Measurements from ENCODE around the gene SEC24C.
"Not testable (repeated sequence)": the region's sequence is repeated elsewhere in the genome, so short reads cannot be mapped to it uniquely, and the experiment has no call there.

Gene SEC24C

DNA sequence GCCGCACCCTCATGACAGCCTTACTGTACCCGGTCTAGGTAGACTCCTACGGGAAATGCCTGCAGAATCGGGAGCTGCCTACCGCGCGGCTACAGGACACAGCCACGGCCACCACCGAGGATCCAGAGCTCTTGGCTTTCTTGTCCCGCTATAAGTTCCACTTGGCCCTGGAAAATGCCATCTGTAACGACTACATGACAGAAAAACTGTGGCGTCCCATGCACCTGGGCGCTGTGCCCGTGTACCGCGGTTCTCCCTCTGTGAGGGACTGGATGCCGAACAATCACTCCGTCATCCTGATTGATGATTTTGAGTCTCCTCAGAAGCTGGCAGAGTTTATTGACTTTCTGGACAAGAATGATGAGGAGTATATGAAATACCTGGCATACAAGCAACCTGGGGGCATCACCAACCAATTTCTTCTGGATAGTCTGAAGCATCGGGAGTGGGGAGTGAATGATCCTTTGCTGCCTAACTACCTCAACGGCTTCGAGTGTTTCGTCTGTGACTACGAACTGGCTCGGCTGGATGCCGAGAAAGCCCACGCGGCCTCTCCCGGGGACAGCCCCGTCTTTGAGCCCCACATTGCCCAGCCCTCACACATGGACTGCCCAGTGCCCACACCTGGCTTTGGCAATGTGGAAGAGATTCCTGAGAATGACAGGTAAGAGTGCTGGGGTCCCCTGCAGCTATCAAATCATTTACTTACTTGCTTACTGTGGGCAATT, 29.1 kb downstream of the SEC24C start:
- no peak for DNase-seq

DNA sequence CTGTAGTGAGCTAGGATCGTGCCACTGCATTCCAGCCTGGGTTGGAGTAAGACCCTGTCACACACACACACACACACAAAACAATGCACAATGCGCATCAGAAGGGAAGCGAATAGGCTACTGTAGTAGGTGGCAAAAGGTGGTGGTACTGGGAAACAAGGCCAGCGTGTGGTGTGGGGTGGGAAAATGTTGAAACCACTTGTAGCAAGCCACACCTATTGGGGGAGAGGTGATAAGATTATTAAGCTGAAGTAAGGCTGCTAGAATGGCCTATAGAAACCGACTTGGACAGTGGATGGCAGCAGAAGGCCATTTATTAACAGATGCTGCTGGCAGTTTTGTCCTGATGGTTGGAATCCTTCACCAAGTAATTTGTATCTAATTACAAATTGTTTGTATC, 30.5 kb downstream of the SEC24C start:
- no peak for DNase-seq

DNA sequence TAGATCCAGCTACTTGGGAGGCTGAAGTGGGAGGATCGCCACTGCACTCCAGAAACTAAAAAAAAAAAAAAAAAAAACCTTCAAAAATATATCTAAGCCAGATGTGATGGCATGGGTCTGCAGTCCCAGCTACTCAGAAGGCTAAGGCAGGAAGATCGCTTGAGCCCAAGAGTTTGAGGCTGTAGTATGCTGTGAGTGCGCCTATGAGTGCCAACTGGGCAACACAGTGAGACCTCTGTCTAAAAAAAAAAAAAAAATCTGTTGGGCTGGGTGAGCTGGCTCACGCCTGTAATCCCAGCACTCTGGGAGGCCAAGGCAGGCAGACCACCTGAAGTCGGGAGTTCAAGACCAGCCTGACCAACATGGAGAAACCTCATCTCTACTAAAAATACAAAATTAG, 34.8 kb downstream of the SEC24C start:
- no peak for DNase-seq

DNA sequence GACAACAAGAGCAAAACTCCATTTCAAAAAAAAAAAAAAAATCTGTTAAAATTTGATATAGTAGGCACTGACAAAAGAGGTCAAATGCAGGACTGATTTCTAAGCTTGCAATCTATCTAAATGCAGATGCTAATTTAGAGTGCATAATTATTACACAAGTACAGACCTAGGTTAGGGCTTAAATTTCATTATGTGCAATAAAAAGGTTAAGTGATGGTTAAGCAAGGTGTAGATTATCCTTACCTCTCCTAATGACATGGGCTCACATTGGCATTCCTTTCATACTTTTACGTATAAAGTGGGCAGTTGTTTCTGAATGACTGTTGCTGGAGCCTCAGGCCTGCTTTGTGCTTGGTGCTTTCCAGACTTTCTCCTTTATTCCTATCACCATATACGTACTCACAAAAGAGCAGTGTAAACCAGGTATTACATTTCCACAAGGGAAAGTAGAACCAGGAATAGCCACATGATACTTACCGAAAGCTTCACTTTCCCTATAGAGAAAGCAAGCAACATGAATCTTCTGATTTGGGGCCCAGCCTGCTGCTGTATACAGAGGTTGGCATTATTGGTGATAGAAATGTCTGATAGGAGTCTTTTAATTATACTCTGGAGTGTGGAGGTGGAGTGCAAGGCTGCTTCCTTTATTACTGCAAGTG, 35.5 kb downstream of the SEC24C start:
- DNase-seq = no peak

DNA sequence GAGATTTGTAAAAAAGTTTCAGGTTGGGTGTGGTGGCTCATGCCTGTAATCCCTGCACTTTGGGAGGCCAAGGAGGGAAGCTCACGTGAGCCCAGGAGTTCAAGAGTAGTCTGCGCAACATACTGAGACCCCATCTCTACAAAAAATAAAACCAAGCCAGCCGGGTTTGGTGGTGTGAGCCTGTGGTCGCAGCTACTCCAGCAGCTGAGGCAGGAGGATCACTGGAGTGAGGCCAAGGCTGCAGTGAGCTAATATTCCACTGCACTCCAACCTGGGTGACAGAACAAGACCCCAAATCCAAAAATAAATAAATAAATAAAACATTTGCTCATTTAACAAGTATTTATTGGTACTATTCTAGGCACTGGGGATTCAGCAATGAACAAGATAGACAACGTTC, 36.1 kb downstream of the SEC24C start:
- no peak for DNase-seq

DNA sequence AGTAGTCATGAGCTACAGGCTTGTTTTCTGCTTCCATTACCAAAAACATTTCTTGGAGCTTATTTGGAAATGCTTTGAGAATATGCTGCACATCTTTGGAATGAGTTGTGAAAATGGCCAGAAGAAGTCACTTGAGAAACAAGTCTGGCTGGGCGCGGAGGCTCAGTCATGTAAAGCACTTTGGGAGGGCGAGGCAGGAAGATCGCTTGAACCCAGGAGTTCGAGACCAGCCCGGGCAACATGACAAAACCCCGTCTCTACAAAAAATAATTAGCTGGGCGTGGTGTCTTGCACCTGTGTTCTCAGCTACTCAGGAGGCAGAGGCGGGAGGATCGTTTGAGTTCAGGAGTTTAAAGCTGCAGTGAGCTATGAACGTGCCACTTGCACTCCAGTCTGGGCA, 36.8 kb downstream of the SEC24C start:
- DNase-seq = no peak

DNA sequence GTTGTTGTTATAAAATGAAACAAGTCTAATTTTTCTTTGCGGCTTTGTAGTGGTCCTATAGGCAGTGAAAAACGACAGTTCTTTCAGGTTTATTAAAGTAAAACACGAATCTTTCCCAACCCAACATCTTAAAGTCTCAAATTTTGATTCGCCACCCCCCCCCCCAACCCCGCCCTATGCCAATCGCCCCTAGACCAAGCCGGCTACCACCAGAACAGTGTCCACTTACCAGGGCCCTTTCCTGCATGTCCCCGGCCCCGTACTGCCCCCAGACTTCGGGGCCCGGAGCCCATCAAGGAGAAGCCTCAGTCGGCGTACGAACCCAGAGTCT, 37.3 kb downstream of the SEC24C start:
- DNase-seq = no peak

DNA sequence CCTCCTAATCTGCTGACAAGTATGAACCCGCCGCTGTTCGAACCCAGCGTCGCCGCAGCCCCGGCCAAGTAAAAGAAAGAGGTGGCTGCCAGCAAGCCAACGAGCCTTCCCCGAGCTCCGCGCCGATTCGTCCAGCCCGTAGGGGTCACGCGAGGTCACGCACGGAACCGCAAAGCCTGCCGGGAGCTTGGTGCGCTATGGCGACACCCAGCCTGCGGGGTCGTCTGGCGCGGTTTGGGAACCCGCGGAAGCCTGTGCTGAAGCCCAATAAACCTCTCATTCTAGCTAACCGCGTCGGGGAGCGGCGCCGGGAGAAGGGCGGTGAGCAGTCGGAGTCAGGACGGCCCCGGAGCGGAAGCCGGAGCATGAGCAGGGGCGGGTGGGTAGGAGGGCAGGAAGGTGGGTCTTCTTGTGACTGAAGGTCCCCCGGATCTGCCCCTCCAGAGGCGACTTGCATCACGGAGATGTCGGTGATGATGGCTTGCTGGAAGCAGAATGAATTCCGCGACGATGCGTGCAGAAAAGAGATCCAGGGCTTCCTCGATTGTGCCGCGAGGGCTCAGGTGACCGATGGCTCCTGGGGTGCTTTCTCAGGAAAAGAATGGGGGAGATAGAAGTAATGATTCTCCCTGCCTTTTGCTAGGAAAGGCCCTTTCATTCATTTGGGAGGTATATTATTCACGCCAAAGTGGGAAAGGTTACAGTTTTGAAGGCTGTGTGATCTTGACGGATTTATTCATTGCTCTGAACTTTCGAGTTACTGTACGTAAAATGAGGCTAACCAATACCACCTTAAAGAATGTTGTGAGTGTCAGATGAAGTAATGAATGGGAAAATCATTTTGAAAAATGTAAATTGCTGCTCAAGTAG, 37.9 kb downstream of the SEC24C start, which contains the start of gene CHCHD1:
Gene CHCHD1 (plus strand): TSS at position 170 of the 870 bp plus-strand sequence. CDS start 28 bp downstream, at position 198.
- peak; percentile 82 for DNase-seq

DNA sequence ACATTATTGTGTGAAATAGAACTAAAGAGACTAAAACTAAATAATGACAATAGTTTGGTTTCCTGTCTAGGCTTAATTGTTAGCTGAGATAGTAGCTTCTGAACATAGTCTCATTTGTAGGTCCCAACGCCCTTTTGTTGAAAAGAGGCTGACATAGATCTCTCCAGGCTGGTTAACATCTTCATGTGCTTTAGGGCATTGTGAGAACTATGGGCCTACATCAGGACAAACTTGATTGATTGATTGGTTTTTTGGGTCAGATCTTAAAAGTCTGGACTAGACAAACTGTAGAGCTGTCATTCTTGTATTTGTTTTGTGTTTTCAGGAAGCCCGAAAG, 38.5 kb downstream of the SEC24C start:
- DNase-seq = no peak

DNA sequence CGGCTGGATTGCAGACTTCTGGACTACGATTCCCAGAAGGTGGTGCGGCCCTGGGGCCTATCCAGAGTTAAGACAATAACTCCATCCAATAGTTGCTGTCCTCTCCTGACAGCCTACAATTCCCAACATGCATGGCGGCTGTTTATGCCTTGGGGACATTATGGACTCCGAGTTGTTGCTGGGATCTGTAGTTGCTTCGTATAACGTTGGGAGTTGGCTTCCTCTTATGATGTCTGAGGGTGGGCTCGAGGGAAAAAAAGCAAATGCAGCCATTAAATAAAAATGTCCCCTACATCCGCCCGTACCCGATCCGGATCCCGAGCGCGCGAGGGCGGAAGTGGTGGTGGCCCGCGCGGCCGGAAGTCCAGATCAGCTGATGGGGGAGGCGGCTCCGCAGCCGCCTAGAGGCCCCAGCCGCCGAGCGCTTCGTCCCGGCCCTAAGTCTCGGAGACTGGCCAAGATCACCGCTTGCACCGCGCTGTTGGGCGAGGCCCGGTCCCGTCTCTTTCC, 41.1 kb downstream of the SEC24C start, which contains the start of gene ZSWIM8:
Gene ZSWIM8 (plus strand): TSS at position 396 of the 510 bp plus-strand sequence. CDS start 273 bp downstream, outside the sequence.
- DNase-seq = peak; percentile 87

DNA sequence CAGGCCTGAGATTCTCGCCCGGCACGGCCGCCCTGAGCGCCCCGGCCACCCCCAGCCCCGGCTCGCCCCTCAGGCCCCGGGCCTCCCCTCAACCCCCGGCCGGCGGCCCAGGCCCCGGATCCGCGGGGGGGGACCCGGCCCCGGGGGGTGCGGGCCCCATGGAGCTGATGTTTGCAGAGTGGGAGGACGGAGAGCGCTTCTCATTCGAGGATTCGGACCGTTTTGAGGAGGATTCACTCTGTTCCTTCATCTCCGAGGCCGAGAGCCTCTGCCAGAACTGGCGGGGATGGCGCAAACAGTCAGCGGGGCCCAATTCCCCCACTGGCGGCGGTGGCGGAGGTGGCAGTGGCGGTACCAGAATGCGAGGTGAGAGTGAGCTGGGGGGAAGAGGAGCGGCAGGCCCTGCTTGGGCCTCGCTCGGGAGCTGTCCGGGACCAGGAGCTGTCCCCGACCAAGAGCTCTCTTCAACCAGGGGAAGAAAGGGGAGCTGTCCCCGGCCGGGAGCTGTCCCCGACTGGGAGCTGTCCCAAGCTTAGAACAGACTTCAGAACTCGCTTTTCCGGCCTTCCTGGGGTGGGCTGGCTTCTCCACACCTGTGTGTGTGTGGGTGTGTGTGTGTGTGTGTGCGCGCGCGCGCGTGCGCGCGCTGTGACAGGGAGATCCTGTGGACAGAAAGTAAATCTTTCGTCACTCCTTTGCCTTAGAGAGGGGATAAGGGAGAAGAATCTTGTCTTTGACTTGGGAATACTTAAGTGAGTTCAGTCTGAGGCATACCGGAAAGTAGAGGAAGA, 41.7 kb downstream of the SEC24C start:
- DNase-seq = no peak

DNA sequence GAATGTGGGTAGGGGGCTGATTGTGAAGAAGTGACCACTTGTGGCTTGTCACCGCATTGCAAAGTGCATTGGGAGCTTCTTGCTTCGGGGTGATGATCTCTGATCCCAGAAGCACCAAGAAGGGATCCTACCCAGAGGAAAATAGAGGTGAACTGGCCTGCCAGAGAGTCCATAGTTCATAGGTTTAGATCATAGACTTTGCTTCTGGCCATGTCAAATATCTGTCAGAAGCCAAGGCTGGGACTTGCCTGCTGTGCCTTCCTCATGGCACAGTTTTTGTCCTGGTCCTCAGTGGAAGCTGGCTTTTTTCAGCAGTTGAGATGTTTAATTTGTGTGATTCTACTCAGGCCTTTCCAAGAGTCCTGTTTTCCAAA, 42.3 kb downstream of the SEC24C start:
- no peak for DNase-seq

DNA sequence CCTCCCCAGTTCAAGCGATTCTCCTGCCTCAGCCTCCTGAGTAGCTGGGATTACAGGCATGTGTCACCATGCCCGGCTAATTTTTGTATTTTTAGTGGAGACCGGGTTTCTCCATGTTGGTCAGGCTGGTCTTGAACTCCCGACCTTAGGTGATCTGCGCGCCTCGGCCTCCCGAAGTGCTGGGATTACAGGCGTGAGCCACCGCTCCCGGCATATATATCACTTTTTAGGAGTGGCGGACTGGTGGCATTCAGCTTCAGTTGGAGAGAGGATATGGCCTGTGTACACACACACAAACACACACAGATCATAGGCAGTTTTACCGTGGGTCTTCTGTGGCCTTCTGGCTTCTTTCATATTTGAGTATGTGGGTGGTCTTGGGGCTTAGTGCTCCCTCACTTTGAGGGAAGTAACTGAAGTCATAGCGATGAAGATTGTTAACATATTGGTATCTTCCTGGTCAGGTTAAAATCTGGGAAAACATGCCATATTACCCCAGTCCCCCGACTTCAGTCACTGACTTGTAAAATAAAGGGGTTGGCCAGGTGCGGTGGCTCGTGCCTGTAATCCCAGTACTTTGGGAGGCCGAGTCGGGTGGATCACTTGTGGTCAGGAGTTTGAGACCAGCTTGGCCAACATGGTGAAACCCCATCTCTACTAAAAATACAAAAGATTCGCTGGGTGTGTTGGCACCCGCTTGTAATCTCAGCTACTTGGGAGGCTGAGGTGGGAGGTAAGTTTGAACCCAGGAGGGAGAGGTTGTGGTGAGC, 43.0 kb downstream of the SEC24C start:
- not testable (repeated sequence) for DNase-seq

DNA sequence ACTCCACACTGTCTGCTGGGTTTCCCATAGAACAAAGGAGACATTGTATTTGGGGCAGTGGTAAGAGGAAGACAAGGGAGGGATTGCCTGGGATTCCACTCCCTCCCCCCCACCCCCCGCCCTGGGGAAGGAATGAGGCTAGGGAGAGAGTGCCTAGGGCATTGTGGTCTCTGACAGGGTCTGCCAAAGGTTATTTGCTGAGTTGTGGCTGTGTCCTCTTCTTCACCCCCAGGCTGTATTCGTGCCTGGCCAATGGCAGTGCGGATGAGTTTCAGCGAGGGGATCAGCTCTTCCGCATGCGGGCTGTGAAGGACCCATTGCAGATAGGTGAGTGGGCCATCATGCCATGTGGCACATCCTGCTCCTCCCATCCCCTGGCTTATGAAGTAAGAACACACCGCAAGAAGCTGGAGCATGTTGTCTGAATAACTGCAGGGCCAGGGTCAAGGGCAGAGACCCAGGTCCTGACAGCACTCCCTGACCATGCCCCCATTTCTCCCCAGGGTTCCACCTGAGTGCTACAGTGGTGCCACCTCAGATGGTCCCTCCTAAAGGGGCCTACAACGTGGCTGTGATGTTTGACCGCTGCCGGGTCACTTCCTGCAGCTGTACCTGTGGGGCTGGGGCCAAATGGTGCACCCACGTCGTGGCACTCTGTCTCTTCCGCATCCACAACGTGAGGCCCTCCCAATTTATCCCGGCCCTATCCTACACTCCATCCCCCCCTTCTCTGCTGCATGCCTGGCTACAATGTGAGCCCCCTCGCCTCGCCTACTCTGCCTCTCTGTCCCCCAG, 44.9 kb downstream of the SEC24C start:
- DNase-seq = no peak

DNA sequence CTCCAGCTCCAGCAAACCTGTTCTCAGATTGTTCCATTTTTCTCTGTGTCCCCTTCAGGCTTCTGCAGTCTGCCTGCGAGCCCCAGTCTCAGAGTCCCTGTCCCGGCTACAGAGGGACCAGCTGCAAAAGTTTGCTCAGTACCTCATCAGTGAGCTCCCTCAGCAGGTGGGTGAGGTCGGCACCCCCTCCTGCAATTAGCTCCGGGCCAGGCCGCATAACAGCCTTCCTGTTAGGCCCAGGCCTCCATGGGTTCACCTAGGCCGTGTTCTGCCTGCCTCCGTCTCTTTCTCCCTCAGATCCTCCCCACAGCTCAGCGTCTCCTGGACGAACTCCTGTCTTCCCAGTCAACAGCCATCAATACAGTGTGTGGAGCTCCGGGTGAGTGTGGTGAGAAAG, 45.5 kb downstream of the SEC24C start:
- no peak for DNase-seq

DNA sequence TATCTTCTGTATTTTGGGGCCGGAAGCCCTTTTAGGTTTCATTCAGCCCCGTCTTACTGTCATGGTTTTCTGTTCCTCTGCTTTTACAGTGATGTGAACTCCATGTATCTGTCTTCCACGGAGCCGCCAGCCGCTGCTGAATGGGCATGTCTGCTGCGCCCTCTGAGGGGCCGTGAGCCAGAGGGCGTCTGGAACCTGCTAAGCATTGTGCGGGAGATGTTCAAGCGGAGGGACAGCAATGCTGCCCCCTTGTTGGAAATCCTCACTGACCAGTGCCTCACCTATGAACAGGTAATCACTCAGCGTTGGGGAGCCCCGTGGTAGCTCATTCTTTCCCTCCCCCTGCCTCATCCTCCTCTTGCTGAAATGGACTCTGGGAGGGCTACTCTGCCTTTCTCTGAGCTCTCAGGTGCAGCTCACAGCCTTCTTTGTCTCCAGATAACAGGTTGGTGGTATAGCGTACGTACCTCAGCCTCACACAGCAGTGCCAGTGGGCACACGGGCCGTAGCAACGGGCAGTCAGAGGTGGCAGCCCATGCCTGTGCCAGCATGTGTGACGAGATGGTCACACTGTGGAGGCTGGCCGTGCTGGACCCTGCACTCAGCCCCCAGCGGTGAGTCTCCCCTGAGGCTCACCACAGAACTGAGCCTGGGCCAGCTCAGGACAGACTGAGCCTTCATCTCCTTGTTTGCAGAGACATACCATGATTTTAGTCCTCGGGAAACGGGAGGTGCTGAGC, 46.9 kb downstream of the SEC24C start:
- DNase-seq = no peak

DNA sequence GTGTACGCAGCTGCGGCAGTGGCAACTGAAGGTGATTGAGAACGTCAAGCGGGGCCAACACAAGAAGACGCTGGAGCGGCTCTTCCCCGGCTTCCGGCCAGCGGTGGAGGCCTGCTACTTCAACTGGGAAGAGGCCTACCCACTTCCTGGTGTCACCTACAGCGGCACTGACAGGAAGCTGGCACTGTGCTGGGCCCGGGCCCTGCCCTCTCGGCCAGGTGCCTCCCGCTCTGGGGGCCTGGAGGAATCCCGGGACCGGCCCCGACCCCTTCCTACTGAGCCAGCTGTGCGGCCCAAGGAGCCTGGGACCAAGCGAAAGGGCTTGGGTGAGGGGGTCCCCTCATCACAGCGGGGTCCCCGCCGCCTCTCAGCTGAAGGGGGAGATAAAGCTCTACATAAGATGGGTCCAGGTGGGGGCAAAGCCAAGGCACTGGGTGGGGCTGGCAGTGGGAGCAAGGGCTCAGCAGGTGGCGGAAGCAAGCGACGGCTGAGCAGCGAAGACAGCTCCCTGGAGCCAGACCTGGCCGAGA, 47.8 kb downstream of the SEC24C start:
- no peak for DNase-seq

DNA sequence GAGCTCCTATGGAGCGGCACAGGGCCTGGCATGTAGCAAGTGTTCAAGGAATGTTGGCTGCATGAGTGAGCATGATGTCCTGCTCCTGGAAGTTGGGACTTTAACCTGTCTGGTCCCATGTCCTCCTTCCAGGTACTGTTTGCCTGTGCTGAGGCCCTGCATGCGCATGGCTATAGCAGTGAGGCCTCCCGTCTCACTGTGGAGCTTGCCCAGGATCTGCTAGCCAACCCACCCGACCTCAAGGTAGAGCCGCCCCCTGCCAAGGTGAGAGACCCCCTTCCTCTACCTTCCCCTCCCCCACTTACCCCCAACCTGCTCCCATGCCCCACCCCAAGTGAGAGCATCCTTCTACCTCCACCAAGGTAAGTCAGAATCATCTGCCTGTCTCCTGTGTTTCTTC, 49.3 kb downstream of the SEC24C start:
- DNase-seq = no peak

DNA sequence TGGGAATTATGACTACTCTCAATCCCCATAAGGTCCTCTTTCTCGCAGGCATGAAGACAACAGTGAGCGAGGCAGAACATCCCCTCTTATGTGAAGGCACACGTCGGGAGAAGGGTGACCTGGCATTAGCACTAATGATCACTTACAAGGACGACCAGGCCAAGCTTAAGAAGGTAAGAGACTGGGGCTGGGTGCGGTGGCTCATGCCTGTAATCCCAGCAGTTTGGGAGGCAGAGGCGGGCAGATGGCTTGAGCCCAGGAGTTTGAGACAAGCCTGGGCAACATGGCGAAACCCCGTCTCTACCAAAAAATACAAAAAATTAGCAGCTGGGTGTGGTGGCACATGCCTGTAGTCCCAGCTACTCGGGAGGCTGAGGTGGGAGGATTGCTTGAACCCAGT, 51.3 kb downstream of the SEC24C start:
- not testable (repeated sequence) for DNase-seq

DNA sequence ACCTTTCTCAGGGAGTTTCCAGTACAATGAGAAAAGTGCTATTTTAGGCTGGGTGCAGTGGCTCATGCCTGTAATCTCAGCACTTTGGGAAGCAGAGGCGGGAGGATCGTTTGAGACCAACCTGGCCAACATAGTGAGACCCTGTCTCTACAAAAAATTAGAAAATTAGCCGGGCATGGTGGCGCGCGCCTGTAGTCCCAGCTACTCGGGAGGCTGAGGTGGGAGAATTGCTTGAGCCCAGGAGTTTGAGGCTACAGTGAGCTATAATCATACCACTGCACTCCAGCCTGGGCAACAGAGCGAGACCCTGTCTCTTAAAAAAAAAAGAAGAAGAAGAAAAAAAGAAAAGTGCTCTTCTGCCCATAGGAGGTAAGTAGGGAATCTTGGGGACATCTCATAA, 51.9 kb downstream of the SEC24C start:
- DNase-seq = not testable (repeated sequence)

Data from NCI-H774 (cell line).